Mesenchymal stem cell (in vitro differentiated cells and primary cell): ENCODE data around the gene KRTAP4-16.
"Not testable (repeated sequence)": the region's sequence is repeated elsewhere in the genome, so short reads cannot be mapped to it uniquely, and the experiment has no call there.

Experiments used
- DNase-seq: peaks from one replicate; pipeline ENCODE4 v3.0.0-alpha.2; 2013
- H2AFZ ChIP-seq: one replicate; pipeline ENCODE4 v1.6.1; 2013; ENCODE audit warnings: low read depth, mild to moderate bottlenecking, control low read depth, inconsistent platforms, low read length, moderate library complexity
- H2AK5ac ChIP-seq: 2 replicates; pipeline ENCODE4 v1.6.1; 2013; ENCODE audit warnings: low read length, moderate library complexity, mild to moderate bottlenecking, inconsistent platforms; ENCODE audit not compliant: severe bottlenecking
- H2BK120ac ChIP-seq: one replicate; pipeline ENCODE4 v1.6.1; 2013; ENCODE audit warnings: low read depth, mild to moderate bottlenecking, inconsistent platforms, low read length, moderate library complexity
- H2BK12ac ChIP-seq, 2 experiments: one replicate each; pipeline ENCODE4 v1.6.1; 2013; ENCODE audit warnings: inconsistent platforms in 2 of 2, low read length in 2 of 2, mild to moderate bottlenecking in 2 of 2, moderate library complexity in 2 of 2, control low read depth in 1 of 2
- H2BK15ac ChIP-seq: one replicate; pipeline ENCODE4 v1.6.1; 2013; ENCODE audit warnings: mild to moderate bottlenecking, low read depth, inconsistent platforms; ENCODE audit not compliant: poor library complexity, severe bottlenecking
- H2BK5ac ChIP-seq: 2 replicates; pipeline ENCODE4 v1.6.1; 2013; ENCODE audit warnings: low read depth, mild to moderate bottlenecking, low read length, control low read depth, inconsistent platforms; ENCODE audit not compliant: poor library complexity, severe bottlenecking
- H3K14ac ChIP-seq, 2 experiments: one replicate each; pipeline ENCODE4 v1.6.1; 2013; ENCODE audit warnings: inconsistent platforms in 2 of 2, low read length in 2 of 2, control low read depth in 1 of 2, mild to moderate bottlenecking in 1 of 2, moderate library complexity in 1 of 2
- H3K18ac ChIP-seq, 2 experiments: one replicate each; pipeline ENCODE4 v1.6.1; 2013; ENCODE audit warnings: inconsistent platforms in 2 of 2, low read length in 2 of 2, control low read depth in 1 of 2, low read depth in 1 of 2, mild to moderate bottlenecking in 1 of 2
- H3K23ac ChIP-seq, 2 experiments: one replicate each; pipeline ENCODE4 v1.6.1; 2013; ENCODE audit warnings: inconsistent platforms in 2 of 2, low read length in 2 of 2, mild to moderate bottlenecking in 2 of 2, moderate library complexity in 2 of 2, control low read depth in 1 of 2
- H3K27ac ChIP-seq: 2 replicates; pipeline ENCODE4 v1.5.1; 2013; ENCODE audit warnings: mild to moderate bottlenecking, moderate library complexity, low read length, control low read depth, inconsistent platforms; ENCODE audit not compliant: poor library complexity, severe bottlenecking
- H3K27me3 ChIP-seq, 2 experiments: 2 replicates each; pipeline versions ENCODE4 v1.6.1 to v1.7.0; 2013; ENCODE audit warnings: low read length in 2 of 2, mild to moderate bottlenecking in 2 of 2, moderate library complexity in 2 of 2, control low read depth in 1 of 2, inconsistent platforms in 1 of 2; ENCODE audit not compliant: control insufficient read depth in 1 of 2, insufficient read depth in 1 of 2
- H3K36me3 ChIP-seq, 2 experiments: 2 replicates each; pipeline versions ENCODE4 v1.6.1 to v1.7.0; 2013; ENCODE audit warnings: low read length in 2 of 2, control low read depth in 1 of 2, inconsistent platforms in 1 of 2, low read depth in 1 of 2, mild to moderate bottlenecking in 1 of 2; ENCODE audit not compliant: insufficient read depth in 2 of 2, control insufficient read depth in 1 of 2
- H3K4ac ChIP-seq, 2 experiments: one replicate each; pipeline ENCODE4 v1.6.1; 2013; ENCODE audit warnings: inconsistent platforms in 2 of 2, low read length in 2 of 2, mild to moderate bottlenecking in 2 of 2, moderate library complexity in 2 of 2, control low read depth in 1 of 2, low read depth in 1 of 2
- H3K4me1 ChIP-seq: 2 replicates; pipeline ENCODE4 v1.6.1; 2013; ENCODE audit warnings: low read depth, low read length, control low read depth; ENCODE audit not compliant: control insufficient read depth, insufficient read depth
- H3K4me2 ChIP-seq: 2 replicates; pipeline ENCODE4 v1.6.1; 2013; ENCODE audit warnings: low read length, mild to moderate bottlenecking, inconsistent platforms; ENCODE audit not compliant: poor library complexity, severe bottlenecking
- H3K4me3 ChIP-seq, 2 experiments: 2 replicates each; pipeline versions ENCODE4 v1.5.1 to v1.7.0; 2013; ENCODE audit warnings: low read length in 2 of 2, mild to moderate bottlenecking in 2 of 2, control low read depth in 1 of 2, low read depth in 1 of 2; ENCODE audit not compliant: insufficient read depth in 1 of 2
- H3K79me1 ChIP-seq: replicated peaks from 2 replicates; pipeline ENCODE4 v1.6.1; 2013; ENCODE audit warnings: mild to moderate bottlenecking, control low read depth, low read length, inconsistent platforms; ENCODE audit not compliant: poor library complexity, severe bottlenecking
- H3K9ac ChIP-seq: 2 replicates; pipeline ENCODE4 v1.7.0; 2013; ENCODE audit warnings: mild to moderate bottlenecking, low read length, moderate library complexity
- H3K9me3 ChIP-seq: 2 replicates; pipeline ENCODE4 v1.7.0; 2013; ENCODE audit warnings: mild to moderate bottlenecking, low read length; ENCODE audit not compliant: control insufficient read depth
- H4K8ac ChIP-seq: one replicate; pipeline ENCODE4 v1.6.1; 2013; ENCODE audit warnings: inconsistent platforms, mild to moderate bottlenecking, low read length, moderate library complexity
- H4K91ac ChIP-seq: one replicate; pipeline ENCODE4 v1.6.1; 2013; ENCODE audit warnings: mild to moderate bottlenecking, low read length, inconsistent platforms
- WGBS: methylation state at CpG from one replicate; pipeline ENCODE4 v1.1.7; 2013; ENCODE audit warnings: mixed read lengths; 5-methylcytosine and 5-hydroxymethylcytosine counted together

Gene KRTAP4-16

GRCh38 chr17:41118721-41119120 lies 16.7 kb upstream of the KRTAP4-16 start:
- Histone ChIP-seq H2BK12ac (no peak overlapping the region), H3K27ac (no peak overlapping the region), H3K23ac (no peak overlapping the region), H3K27me3 (no peaks in the 10 kb centered on the region), H3K4ac (no peak overlapping the region), H3K36me3 (no peaks in the 10 kb centered on the region), H2AK5ac (no peak overlapping the region), H3K79me1 (no peaks in the 10 kb centered on the region), H3K4me3 (no peak overlapping the region), H2BK5ac (no peak overlapping the region), H2AFZ (no peak overlapping the region), H2BK120ac (no peak overlapping the region), H2BK15ac (no peak overlapping the region), H3K9me3 (no peaks in the 10 kb centered on the region), H4K91ac (no peak overlapping the region), H3K14ac (no peak overlapping the region), H3K4me1 (peaks cover 7% of the 10 kb centered on the region), H3K18ac (no peak overlapping the region), H3K9ac (no peak overlapping the region), H3K4me2 (no peak overlapping the region), H4K8ac (no peak overlapping the region)
- DNase-seq: no peak
- WGBS: 71% methylated on average over 3 of the region's 4 CpGs

- not testable (repeated sequence) for H3K79me1 ChIP-seq, H4K91ac ChIP-seq, H3K4ac ChIP-seq, H3K9ac ChIP-seq, DNase-seq, H3K27ac ChIP-seq, H3K4me1 ChIP-seq, H3K14ac ChIP-seq, H4K8ac ChIP-seq, H3K36me3 ChIP-seq, H3K4me2 ChIP-seq, H2BK120ac ChIP-seq, H2BK15ac ChIP-seq, H2AFZ ChIP-seq, H3K9me3 ChIP-seq, H3K23ac ChIP-seq, H3K4me3 ChIP-seq, H2BK12ac ChIP-seq, H3K27me3 ChIP-seq, H2BK5ac ChIP-seq, H3K18ac ChIP-seq
- peak within 1 kb of the TSS; percentile 69 for H2AK5ac ChIP-seq
- 82% methylated on average over 9 of the region's 10 CpGs for WGBS
Observed at GRCh38 chr17:41117846-41118386, 15.9 kb upstream of the KRTAP4-16 start, which contains the start of gene KRTAP4-11. Gene KRTAP4-11 (minus strand): TSS chr17:41118373. CDS start chr17:41118315, 58 bp downstream.

- Histone ChIP-seq H3K4ac (no peak overlapping the region), H3K9ac (no peak overlapping the region), H3K4me3 (no peak overlapping the region), H4K91ac (no peak overlapping the region), H2AK5ac (no peak overlapping the region), H3K4me1 (peaks cover 5% of the 10 kb centered on the region), H3K23ac (no peak overlapping the region), H3K36me3 (no peaks in the 10 kb centered on the region), H2BK15ac (no peak overlapping the region), H2BK12ac (no peak overlapping the region), H2BK120ac (no peak overlapping the region), H3K79me1 (no peaks in the 10 kb centered on the region), H3K27me3 (no peaks in the 10 kb centered on the region), H3K4me2 (no peak overlapping the region), H3K9me3 (peaks cover 4% of the 10 kb centered on the region), H3K14ac (no peak overlapping the region), H2BK5ac (no peak overlapping the region), H2AFZ (no peak overlapping the region), H3K18ac (no peak overlapping the region), H4K8ac (no peak overlapping the region), H3K27ac (no peak overlapping the region)
- 87% methylated on average over 5 of the region's 5 CpGs for WGBS
- no peak for DNase-seq
Observed at GRCh38 chr17:41116297-41116696, 14.3 kb upstream of the KRTAP4-16 start.

GRCh38 chr17:41111151-41111885 lies 9.3 kb upstream of the KRTAP4-16 start:
- Histone ChIP-seq H3K27me3 (no peaks in the 10 kb centered on the region), H4K8ac (no peak overlapping the region), H3K18ac (no peak overlapping the region), H3K4me3 (peak overlapping the region in 1 of 2 experiments; percentile 59), H3K4me2 (no peak overlapping the region), H3K9me3 (peaks cover 4% of the 10 kb centered on the region), H2BK120ac (no peak overlapping the region), H3K9ac (no peak overlapping the region), H3K4ac (no peak overlapping the region), H2BK5ac (no peak overlapping the region), H4K91ac (no peak overlapping the region), H3K36me3 (no peaks in the 10 kb centered on the region), H2AK5ac (no peak overlapping the region), H2BK15ac (no peak overlapping the region), H2AFZ (no peak overlapping the region), H2BK12ac (no peak overlapping the region), H3K14ac (no peak overlapping the region), H3K79me1 (no peaks in the 10 kb centered on the region), H3K4me1 (no peaks in the 10 kb centered on the region), H3K27ac (no peak overlapping the region), H3K23ac (no peak overlapping the region)
- no peak for DNase-seq
- 67% methylated on average over 1 of the region's 2 CpGs for WGBS
